ENCODE data around the gene PARN.

DNA sequence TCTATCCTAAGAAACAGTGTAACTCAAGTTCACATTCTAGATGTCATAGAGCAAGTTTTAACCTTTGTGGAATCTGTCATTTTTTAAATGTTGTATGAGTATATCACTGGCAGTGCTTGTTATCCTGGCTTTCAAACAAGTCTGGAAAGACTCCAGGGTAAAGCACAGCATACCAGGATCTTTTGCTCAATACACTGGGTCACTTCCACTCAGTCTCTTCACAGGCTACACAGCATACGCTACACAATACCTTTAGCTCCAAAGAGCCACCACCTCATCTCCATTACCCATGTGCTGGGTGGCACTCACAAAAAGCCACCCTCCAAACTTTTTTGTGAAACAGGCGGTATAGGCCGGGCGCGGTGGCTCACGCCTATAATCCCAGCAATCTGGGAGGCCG is 69.5 kb downstream of the PARN start:
- no peak for TF ChIP-seq CTCF (IDR thresholded peaks at IDR 0.05)
- TF ChIP-seq EP300 (IDR thresholded peaks at IDR 0.05): no peak

Data from sigmoid colon (tissue), 4 donors.